Gastroesophageal sphincter (tissue), 4 donors: ENCODE measurements around the gene CDC5L. TPM values are rescaled to one million over a fixed set of nuclear protein-coding genes. Genes with fewer than 3 reads are reported as not detected.

ENCODE experiments used
- ATAC-seq: fragments of 150-250 bp; one replicate; pipeline ENCODE4 v1.9.1; 2016; ENCODE audit warnings: mild to moderate bottlenecking, moderate library complexity
- H3K27ac ChIP-seq, 4 donors: fragments of 200-600 bp; sonication (generic) in 3 of 4; 1 replicate in 3 of 4; 2 replicates in 1 of 4; pipeline ENCODE4 v1.5.1; 2016 to 2019
- H3K27me3 ChIP-seq: fragments of 200-600 bp; sonication (generic); one replicate; pipeline ENCODE4 v1.5.1; 2019
- H3K36me3 ChIP-seq, 2 donors: fragments of 200-600 bp; sonication (generic); one replicate each; pipeline ENCODE4 v1.5.1; 2019; ENCODE audit warnings: control low read depth in 1 of 2
- H3K4me1 ChIP-seq, 3 donors: fragments of 200-600 bp; sonication (generic); 1 replicate in 2 of 3; 2 replicates in 1 of 3; pipeline ENCODE4 v1.5.1; 2016 to 2019; ENCODE audit warnings: control low read depth in 2 of 3
- H3K4me3 ChIP-seq, 2 donors: fragments of 200-600 bp; sonication (generic); one replicate each; pipeline ENCODE4 v1.5.1; 2019; ENCODE audit warnings: mild to moderate bottlenecking in 1 of 2, moderate library complexity in 1 of 2
- H3K9me3 ChIP-seq, 3 donors: fragments of 200-600 bp; sonication (generic); one replicate each; pipeline ENCODE4 v1.5.1; 2017 to 2019; ENCODE audit warnings: control low read depth in 2 of 3
- EP300 ChIP-seq: sonication (generic); formaldehyde crosslinking; IDR thresholded peaks from one replicate; pipeline ENCODE4 v1.6.1; 2017; ENCODE audit warnings: antibody characterized with exemption, mild to moderate bottlenecking
- POLR2A ChIP-seq, 2 donors: fragments of 450-650 bp; IDR thresholded peaks; one replicate each; pipeline ENCODE4 v1.6.1; 2017; ENCODE audit warnings: antibody characterized with exemption in 2 of 2, mild to moderate bottlenecking in 2 of 2, moderate library complexity in 1 of 2
- POLR2AphosphoS5 ChIP-seq: sonication (generic); formaldehyde crosslinking; IDR thresholded peaks from one replicate; pipeline ENCODE4 v1.6.1; 2017; ENCODE audit warnings: antibody characterized with exemption
- WGBS, 2 donors: methylation state at CpG; one replicate each; pipeline ENCODE4 v1.1.5; 2018; ENCODE audit warnings: low coverage in 1 of 2; 5-methylcytosine and 5-hydroxymethylcytosine counted together
- total RNA-seq, 4 donors: library from RNA; depleted of rRNA; stranded (reverse); fragments of >200 nt; gene quantifications; one replicate each; pipeline ENCODE4 v1.1.0, GENCODE V29; 2016
- TF ChIP-seq, protein P1 (sequence below), 4 experiments: fragments of 200-600 bp in 2 of 4; fragments of 450-650 bp in 2 of 4; sonication (generic) in 1 of 4; IDR thresholded peaks; one replicate each; pipeline ENCODE4 v1.5.1; 2017 to 2019; ENCODE audit warnings: antibody characterized with exemption in 4 of 4, mild to moderate bottlenecking in 2 of 4, moderate library complexity in 2 of 4

The CDC5L gene
- total RNA-seq, 4 donors from 2014 or later = 23.3 to 32.1 (median 28.5) TPM

DNA sequence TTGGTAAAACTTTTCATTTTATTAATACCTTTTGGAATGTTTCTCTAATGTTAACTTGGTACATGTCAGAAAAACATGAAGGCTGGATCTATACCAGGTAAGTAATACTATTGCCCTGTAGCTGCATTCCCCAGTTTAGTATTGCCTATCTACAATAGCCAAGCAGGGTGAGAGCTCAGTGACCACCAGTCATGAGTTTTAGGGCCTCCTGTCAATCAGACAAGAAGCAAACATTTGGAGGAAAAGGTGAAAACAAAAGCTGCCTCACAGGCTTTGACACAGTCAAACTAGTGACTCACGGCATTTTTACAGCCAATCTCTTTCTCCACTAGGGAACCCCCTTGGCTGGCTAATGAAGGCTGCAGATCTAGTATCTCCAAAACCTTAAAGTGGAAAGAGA lies 9.5 kb upstream of the CDC5L start:
- H3K4me3 ChIP-seq = no peak overlapping the region
- H3K27ac ChIP-seq = no peak overlapping the region
- 50% methylated on average over 1 of the region's 1 CpG; no CpG with 5 or more reads in 1 of the 2 donors for WGBS, 2 donors
- H3K36me3 ChIP-seq = no peaks in the 10 kb centered on the region
- H3K9me3 ChIP-seq = no peaks in the 10 kb centered on the region
- H3K4me1 ChIP-seq = no peaks in the 10 kb centered on the region
- no peak for TF ChIP-seq POLR2AphosphoS5
- TF ChIP-seq EP300 = no peak
- H3K27me3 ChIP-seq = peaks cover 12% of the 10 kb centered on the region
- ATAC-seq = no peak

DNA sequence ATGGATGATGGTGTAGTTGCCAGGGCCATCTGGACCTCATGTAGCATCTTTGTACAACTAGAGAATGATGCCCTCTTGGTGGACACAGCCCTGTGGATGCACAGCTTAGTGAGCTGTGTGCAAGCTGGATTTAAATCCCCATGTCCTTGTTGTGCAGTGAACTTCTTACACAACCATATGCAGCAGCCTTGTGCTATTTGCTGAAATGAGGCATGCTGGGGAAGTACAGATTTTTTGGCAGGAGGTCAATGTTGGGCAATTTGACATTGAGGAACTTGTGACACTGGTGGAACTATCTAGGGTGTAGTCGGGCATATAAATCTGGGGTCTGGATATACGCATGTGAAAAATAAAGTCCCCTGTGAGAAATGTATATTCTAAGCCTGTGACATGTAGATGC lies 5.8 kb upstream of the CDC5L start:
- Histone ChIP-seq H3K27ac (no peak overlapping the region), H3K9me3 (no peaks in the 10 kb centered on the region), H3K36me3 (no peaks in the 10 kb centered on the region), H3K27me3 (no peaks in the 10 kb centered on the region), H3K4me3 (no peak overlapping the region), H3K4me1 (peaks cover 0 to 6% (median 3%) of the 10 kb centered on the region in 3 donors)
- TF ChIP-seq, protein P1, sequence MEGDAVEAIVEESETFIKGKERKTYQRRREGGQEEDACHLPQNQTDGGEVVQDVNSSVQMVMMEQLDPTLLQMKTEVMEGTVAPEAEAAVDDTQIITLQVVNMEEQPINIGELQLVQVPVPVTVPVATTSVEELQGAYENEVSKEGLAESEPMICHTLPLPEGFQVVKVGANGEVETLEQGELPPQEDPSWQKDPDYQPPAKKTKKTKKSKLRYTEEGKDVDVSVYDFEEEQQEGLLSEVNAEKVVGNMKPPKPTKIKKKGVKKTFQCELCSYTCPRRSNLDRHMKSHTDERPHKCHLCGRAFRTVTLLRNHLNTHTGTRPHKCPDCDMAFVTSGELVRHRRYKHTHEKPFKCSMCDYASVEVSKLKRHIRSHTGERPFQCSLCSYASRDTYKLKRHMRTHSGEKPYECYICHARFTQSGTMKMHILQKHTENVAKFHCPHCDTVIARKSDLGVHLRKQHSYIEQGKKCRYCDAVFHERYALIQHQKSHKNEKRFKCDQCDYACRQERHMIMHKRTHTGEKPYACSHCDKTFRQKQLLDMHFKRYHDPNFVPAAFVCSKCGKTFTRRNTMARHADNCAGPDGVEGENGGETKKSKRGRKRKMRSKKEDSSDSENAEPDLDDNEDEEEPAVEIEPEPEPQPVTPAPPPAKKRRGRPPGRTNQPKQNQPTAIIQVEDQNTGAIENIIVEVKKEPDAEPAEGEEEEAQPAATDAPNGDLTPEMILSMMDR (IDR thresholded peaks at IDR 0.05) = no peak
- no peak for TF ChIP-seq EP300
- no peak for TF ChIP-seq POLR2AphosphoS5
- TF ChIP-seq POLR2A (IDR thresholded peaks at IDR 0.05) = no peak
- no peak for ATAC-seq
- 69% methylated on average over 2 of the region's 2 CpGs; no CpG with 5 or more reads in 1 of the 2 donors for WGBS, 2 donors

DNA sequence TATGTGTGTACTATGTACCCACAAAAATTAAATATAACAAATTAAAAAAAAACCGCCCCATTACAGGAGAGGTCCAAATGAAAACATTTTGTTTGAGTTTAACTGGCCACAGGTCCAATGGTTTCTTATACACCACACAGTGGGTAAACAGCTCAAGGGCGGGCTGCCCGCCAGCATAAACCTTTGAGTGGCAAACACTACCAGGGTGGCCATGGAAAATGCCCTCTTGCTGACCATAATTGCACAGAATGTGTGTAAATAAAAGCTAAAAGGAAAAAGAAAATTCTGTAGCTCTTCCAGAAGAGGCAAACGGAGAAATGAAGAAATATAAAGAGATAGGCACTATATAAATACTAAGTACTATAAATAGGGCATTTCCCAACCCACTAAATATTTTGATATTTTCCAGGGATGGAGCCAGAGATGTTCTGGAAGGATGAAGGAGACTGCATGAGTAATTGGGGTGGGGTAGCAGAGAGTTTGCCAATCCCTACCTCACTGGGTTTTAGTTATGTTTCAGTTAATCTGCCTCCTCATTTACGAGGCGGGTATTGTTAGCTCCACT lies 1.1 kb upstream of the CDC5L start:
- 7 to 43% methylated on average over 3 to 6 of the region's 6 CpGs for WGBS, 2 donors
- Histone ChIP-seq H3K27me3 (no peaks in the 10 kb centered on the region), H3K36me3 (peaks cover 0 to 9% of the 10 kb centered on the region in 2 donors), H3K4me3 (peak overlapping the region; percentile 72 to 73), H3K4me1 (peaks cover 14 to 35% (median 16%) of the 10 kb centered on the region in 3 donors), H3K9me3 (no peaks in the 10 kb centered on the region), H3K27ac (peak overlapping the region; percentile 90 to 95 (median 94))
- TF ChIP-seq POLR2AphosphoS5 (peak; percentile 80), POLR2A (IDR thresholded peaks at IDR 0.05) (no peak), EP300 (no peak)
- TF ChIP-seq, protein P1 (IDR thresholded peaks at IDR 0.05) = no peak
- peak; percentile 71 for ATAC-seq

DNA sequence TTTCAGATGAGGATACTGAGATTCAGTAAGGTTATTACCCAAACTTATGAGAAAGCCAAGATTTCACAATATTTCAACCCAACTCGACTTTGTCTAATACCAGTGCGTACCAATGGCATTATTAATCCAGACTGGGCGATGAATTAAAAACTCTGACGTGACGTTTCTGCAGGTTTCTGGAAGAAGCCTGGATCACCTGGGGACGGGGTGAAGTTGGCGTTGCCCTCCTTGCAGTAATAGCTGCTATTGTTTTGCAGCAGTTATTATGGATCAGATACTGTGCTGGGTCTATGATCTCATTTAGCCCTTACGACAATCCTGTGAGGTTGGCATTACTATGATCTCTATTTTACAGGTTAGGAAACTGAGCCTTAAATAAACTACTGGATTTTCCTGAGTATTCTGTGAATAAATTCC lies 569 bp upstream of the CDC5L start:
- no peak for TF ChIP-seq POLR2AphosphoS5
- TF ChIP-seq, protein P1 (IDR thresholded peaks at IDR 0.05) = no peak
- TF ChIP-seq POLR2A (IDR thresholded peaks at IDR 0.05) = no peak
- no peak for TF ChIP-seq EP300
- Histone ChIP-seq H3K27ac (peak overlapping the region; percentile 90 to 95 (median 94)), H3K4me3 (peak overlapping the region; percentile 72 to 73), H3K9me3 (no peaks in the 10 kb centered on the region), H3K4me1 (peaks cover 14 to 35% (median 16%) of the 10 kb centered on the region in 3 donors), H3K36me3 (peaks cover 0 to 14% of the 10 kb centered on the region in 2 donors), H3K27me3 (no peaks in the 10 kb centered on the region)
- WGBS, 2 donors = 1 to 2% methylated on average over 8 of the region's 8 CpGs
- peak; percentile 29 for ATAC-seq

DNA sequence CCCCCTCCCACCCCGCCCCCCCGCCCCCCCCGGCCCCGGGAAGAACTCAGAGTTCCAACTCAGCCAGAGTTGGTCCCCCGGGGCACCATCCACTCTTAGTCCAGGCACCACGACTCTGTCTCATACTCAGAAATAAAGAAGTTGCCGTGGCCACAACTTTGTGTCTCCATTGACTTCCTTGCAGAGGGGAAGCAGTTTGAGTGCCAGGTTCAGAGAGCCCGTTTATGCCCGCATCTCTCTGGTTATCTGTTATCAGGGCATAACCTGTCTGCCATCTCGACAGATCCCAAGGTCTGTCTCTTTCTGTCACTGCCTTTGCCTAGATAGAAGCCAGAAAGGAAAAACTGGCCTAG lies 605 bp downstream of the CDC5L start:
- WGBS, 2 donors = 0% methylated on average over 1 of the region's 10 CpGs; no CpG with 5 or more reads in 1 of the 2 donors

More for the DNA sequence above, 605 bp downstream of the CDC5L start:
- ATAC-seq = no peak
- Histone ChIP-seq H3K27me3 (no peaks in the 10 kb centered on the region), H3K4me3 (peak overlapping the region; percentile 72 to 73), H3K9me3 (no peaks in the 10 kb centered on the region), H3K27ac (peak overlapping the region; percentile 90 to 95 (median 94)), H3K36me3 (peaks cover 0 to 25% of the 10 kb centered on the region in 2 donors), H3K4me1 (peaks cover 14 to 35% (median 16%) of the 10 kb centered on the region in 3 donors)
- TF ChIP-seq EP300 = no peak
- no peak for TF ChIP-seq POLR2A (IDR thresholded peaks at IDR 0.05)
- TF ChIP-seq, protein P1 (IDR thresholded peaks at IDR 0.05) = no peak
- TF ChIP-seq POLR2AphosphoS5 = no peak
